K562 (cell line): Measurements from ENCODE around the gene RRAGB. TPM values are rescaled to one million over a fixed set of nuclear protein-coding genes. Genes with fewer than 3 reads are reported as not detected.

ENCODE experiments used
- ATAC-seq: fragments of 200-7000 bp; cut with Tn5 transposase; 3 replicates; pipeline ENCODE4 v1.9.1; 2020; ENCODE audit warnings: moderate library complexity
- BruUV-seq: library from RNA; stranded (reverse); fragments of 400-500 nt; replicated peaks from 2 replicates; lab custom pipeline; 2021; lab: Mats Ljungman, UMichigan
- CTCF ChIA-PET: fragments of 300-600 bp; formaldehyde crosslinking; extraction: SDS; loops from one replicate; lab custom pipeline; 2021; ENCODE audit warnings: low intra/inter-chr PET ratio; lab: Yijun Ruan, JAX
- POLR2A ChIA-PET: fragments of 300-600, 350-650 bp; sonication (Branson Sonifier 250); formaldehyde crosslinking; extraction: SDS; loops from one replicate; lab custom pipeline; 2021; ENCODE audit warnings: antibody characterized with exemption, inconsistent platforms; lab: Yijun Ruan, JAX
- DNase-seq, 4 experiments: peaks; one replicate each; pipeline versions ENCODE4 v3.0.0 to v3.0.0-alpha.2; 2011 to 2018; ENCODE audit warnings: low spot score in 3 of 4, mixed read lengths in 3 of 4; ENCODE audit errors: extremely low read depth in 1 of 4
- FAIRE-seq: peaks from 2 replicates; lab custom pipeline; 2011; peaks lifted over from hg19 to GRCh38; lab: Jason Lieb, UNC
- H2AFZ ChIP-seq: 2 replicates; pipeline ENCODE4 v1.6.0; 2011; ENCODE audit warnings: low read depth, low read length, control low read depth, inconsistent platforms
- H3K27ac ChIP-seq: fragments of 200-600 bp; 3 replicates; pipeline ENCODE4 v1.8.0; 2011; ENCODE audit warnings: low read depth, mild to moderate bottlenecking, control low read depth, inconsistent platforms, low read length, moderate library complexity, mixed read lengths; ENCODE audit errors: extremely low read depth
- H3K27me3 ChIP-seq, 2 experiments: fragments of 300-600 bp in 1 of 2; 2 replicates in 1 of 2; 3 replicates in 1 of 2; pipeline versions ENCODE4 v1.6.0 to v1.8.0; 2011; ENCODE audit warnings: inconsistent platforms in 2 of 2, low read length in 2 of 2, mild to moderate bottlenecking in 1 of 2, mixed read lengths in 1 of 2, moderate library complexity in 1 of 2; ENCODE audit not compliant: control insufficient read depth in 2 of 2, insufficient read depth in 2 of 2
- H3K36me3 ChIP-seq: fragments of 300-600 bp; 3 replicates; pipeline ENCODE4 v1.8.0; 2011; ENCODE audit warnings: mild to moderate bottlenecking, low read length, inconsistent platforms; ENCODE audit not compliant: control insufficient read depth, insufficient read depth
- H3K4me1 ChIP-seq, 2 experiments: fragments of 200-600 bp in 1 of 2; replicated peaks in 1 of 2; 2 replicates in 1 of 2; 3 replicates in 1 of 2; pipeline versions ENCODE4 v1.5.1 to v1.8.0; 2011; ENCODE audit warnings: inconsistent platforms in 2 of 2, low read length in 2 of 2, mild to moderate bottlenecking in 1 of 2, mixed read lengths in 1 of 2, moderate library complexity in 1 of 2; ENCODE audit not compliant: control insufficient read depth in 2 of 2, insufficient read depth in 2 of 2
- H3K4me2 ChIP-seq: 2 replicates; pipeline ENCODE4 v1.6.1; 2011; ENCODE audit warnings: low read length, control low read depth, inconsistent platforms, mixed read lengths; ENCODE audit not compliant: insufficient read depth
- H3K4me3 ChIP-seq: fragments of 200-600 bp; sonication (generic), shearing (Covaris generic); 2 replicates; pipeline ENCODE4 v1.5.1; 2016; ENCODE audit warnings: control low read depth, inconsistent platforms
- H3K79me2 ChIP-seq: fragments of 200-600 bp; 3 replicates; pipeline ENCODE4 v1.8.0; 2011; ENCODE audit warnings: low read length, inconsistent platforms; ENCODE audit not compliant: control insufficient read depth, insufficient read depth
- H3K9ac ChIP-seq, 2 experiments: 2 replicates each; pipeline versions ENCODE4 v1.6.0 to v1.6.1; 2011; ENCODE audit warnings: low read depth in 2 of 2, low read length in 2 of 2, control low read depth in 1 of 2, inconsistent platforms in 1 of 2, mild to moderate bottlenecking in 1 of 2, mixed read lengths in 1 of 2; ENCODE audit not compliant: insufficient read depth in 1 of 2
- H3K9me1 ChIP-seq: one replicate; pipeline ENCODE4 v1.6.0; 2011; ENCODE audit warnings: inconsistent platforms, mild to moderate bottlenecking, low read length, moderate library complexity; ENCODE audit not compliant: control insufficient read depth, insufficient read depth
- H3K9me3 ChIP-seq: replicated peaks from 2 replicates; pipeline ENCODE4 v1.5.1; 2011; ENCODE audit warnings: low read depth, low read length, inconsistent platforms; ENCODE audit not compliant: control insufficient read depth, insufficient read depth
- H4K20me1 ChIP-seq: replicated peaks from 2 replicates; pipeline ENCODE4 v1.6.1; 2011; ENCODE audit warnings: low read length, inconsistent platforms, mixed read lengths; ENCODE audit not compliant: control insufficient read depth, insufficient read depth
- GTF2A2 ChIP-seq: IDR thresholded peaks from 2 replicates; pipeline ENCODE4 v1.6.1; 2016; ENCODE audit warnings: mild to moderate bottlenecking, missing genetic modification characterization, missing compliant biosample characterization
- GTF2F1 ChIP-seq: IDR thresholded peaks from 2 replicates; pipeline ENCODE4 v1.6.1; 2011; ENCODE audit warnings: low read depth, low read length, improper control_type of control experiment
- RBM14 ChIP-seq: fragments of 200-400 bp; formaldehyde crosslinking; IDR thresholded peaks from 2 replicates; pipeline ENCODE4 v1.6.1; 2018; ENCODE audit warnings: low read depth, mild to moderate bottlenecking, low read length, moderate library complexity, borderline replicate concordance; ENCODE audit not compliant: insufficient read depth
- WGBS: fragments of 100-300 bp; shearing (Covaris generic); methylation state at CpG from one replicate; pipeline ENCODE4 v1.1.6; 2016; ENCODE audit warnings: low coverage, mixed read lengths; ENCODE audit not compliant: insufficient coverage; ENCODE audit errors: missing lambda C conversion rate; 5-methylcytosine and 5-hydroxymethylcytosine counted together
- in situ Hi-C: fragments of 300-500 bp; cut with MboI; formaldehyde crosslinking; loops from 4 replicates; pipeline ENCODE4 v1.15.0; 2018; ENCODE audit warnings: inconsistent platforms, mixed read lengths
- intact Hi-C: fragments of 100-400 bp; cut with micrococcal nuclease; formaldehyde crosslinking; loops from 2 replicates; pipeline ENCODE4 v1.14.2; 2022
- polyA plus RNA-seq, 8 experiments: library from polyadenylated mRNA; depleted of rRNA in 4 of 8; stranded (reverse) in 5 of 8; unstranded in 3 of 8; fragments of >200 nt; fragmentation: Nextera tagmentation in 2 of 8; fragmentation: Illumina TruSeq in 1 of 8; extraction: Ambion mirVana in 2 of 8; extraction: Trizol in 1 of 8; gene quantifications; 2 replicates each; pipeline versions ENCODE4 v1.2.1 to v1.2.3, GENCODE V29; 2011 to 2014; ENCODE audit warnings: inconsistent platforms in 1 of 8, missing spikeins in 1 of 8
- total RNA-seq, 7 experiments: library from RNA; depleted of rRNA in 6 of 7; stranded (reverse); fragments of >200 nt in 6 of 7; fragmentation: Illumina TruSeq in 2 of 7; extraction: Trizol in 2 of 7; gene quantifications; 2 replicates each; pipeline versions ENCODE4 v1.2.1 to v1.2.3, GENCODE V29; 2011 to 2021; ENCODE audit warnings: low replicate concordance in 1 of 7
- TF ChIP-seq, protein P1 (sequence below): IDR thresholded peaks from 2 replicates; pipeline ENCODE4 v1.6.1; 2014; ENCODE audit warnings: antibody characterized with exemption
- TF ChIP-seq, protein P2 (sequence below), 2 experiments: fragments of 450-650 bp in 1 of 2; sonication (generic) in 1 of 2; formaldehyde crosslinking in 1 of 2; IDR thresholded peaks in 1 of 2; conservative IDR thresholded peaks in 1 of 2; 2 replicates each; pipeline versions ENCODE4 v1.6.1 to v1.8.1; 2016 to 2023; ENCODE audit warnings: mild to moderate bottlenecking in 2 of 2, moderate library complexity in 2 of 2, inconsistent platforms in 1 of 2, missing genetic modification reagents in 1 of 2
- TF ChIP-seq, protein P3 (sequence below), 2 experiments: fragments of 150-350 bp in 1 of 2; IDR thresholded peaks; 2 replicates each; pipeline ENCODE4 v1.6.1; 2012 to 2016; ENCODE audit warnings: low read depth in 2 of 2, low read length in 2 of 2, mild to moderate bottlenecking in 1 of 2, moderate library complexity in 1 of 2

The RRAGB gene
- total and polyA plus RNA-seq, 9 of the 15 experiments (the other 6 are each of a cell fraction or from before 2014, with no cell fraction given), result 5.6 to 15.6 (median 9.1) TPM

DNA sequence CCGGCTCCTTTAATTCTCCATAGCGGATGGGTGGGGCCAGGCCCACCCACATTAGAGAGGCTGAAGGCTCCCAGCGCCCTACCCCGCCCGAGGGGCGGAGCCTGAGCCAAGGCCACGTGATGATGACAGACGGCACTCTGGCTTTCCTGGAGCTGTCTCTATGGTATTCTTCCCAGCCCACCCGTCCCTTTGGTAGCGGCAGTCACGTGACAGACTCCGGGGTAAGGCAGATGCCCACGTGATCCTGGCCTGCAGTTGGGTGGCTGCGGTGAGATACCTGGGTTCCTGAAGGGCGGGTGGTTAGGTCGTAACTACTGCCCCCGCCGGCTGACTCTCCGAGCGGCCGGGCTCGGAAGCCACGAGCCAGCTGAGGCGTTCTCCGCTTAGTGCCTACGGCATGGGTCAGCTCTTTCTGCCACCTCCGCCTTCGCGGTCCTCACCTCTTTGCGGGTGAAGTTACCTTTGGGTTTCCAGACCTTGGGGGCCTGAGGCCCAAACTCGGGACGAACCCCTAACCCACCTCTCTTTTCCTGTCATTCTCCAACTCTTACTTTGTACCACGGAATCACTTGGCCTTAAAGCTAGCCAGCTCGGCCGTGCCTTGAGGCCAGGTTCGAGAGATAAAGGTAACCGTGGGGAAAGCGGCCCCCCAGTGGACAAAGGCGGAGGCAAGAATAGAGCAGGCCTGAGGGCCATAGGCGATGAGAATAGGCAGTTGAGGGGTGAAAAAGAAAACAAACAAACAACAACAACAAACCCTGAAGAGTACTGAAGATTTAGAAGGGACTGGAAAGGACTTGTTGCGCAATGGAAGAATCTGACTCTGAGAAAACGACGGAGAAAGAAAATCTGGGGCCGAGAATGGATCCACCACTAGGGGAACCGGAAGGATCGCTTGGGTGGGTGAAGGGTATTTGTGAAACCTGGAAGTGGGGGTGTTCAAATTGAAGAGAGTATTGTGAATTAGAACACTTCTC is at the start of gene RRAGB (continued):
- TF ChIP-seq, protein P1, sequence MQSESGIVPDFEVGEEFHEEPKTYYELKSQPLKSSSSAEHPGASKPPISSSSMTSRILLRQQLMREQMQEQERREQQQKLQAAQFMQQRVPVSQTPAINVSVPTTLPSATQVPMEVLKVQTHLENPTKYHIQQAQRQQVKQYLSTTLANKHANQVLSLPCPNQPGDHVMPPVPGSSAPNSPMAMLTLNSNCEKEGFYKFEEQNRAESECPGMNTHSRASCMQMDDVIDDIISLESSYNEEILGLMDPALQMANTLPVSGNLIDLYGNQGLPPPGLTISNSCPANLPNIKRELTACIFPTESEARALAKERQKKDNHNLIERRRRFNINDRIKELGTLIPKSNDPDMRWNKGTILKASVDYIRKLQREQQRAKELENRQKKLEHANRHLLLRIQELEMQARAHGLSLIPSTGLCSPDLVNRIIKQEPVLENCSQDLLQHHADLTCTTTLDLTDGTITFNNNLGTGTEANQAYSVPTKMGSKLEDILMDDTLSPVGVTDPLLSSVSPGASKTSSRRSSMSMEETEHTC, result peak; percentile 50; the same call in 1 of the 2 replicates
- TF ChIP-seq, all 486 proteins: peak for 53

DNA sequence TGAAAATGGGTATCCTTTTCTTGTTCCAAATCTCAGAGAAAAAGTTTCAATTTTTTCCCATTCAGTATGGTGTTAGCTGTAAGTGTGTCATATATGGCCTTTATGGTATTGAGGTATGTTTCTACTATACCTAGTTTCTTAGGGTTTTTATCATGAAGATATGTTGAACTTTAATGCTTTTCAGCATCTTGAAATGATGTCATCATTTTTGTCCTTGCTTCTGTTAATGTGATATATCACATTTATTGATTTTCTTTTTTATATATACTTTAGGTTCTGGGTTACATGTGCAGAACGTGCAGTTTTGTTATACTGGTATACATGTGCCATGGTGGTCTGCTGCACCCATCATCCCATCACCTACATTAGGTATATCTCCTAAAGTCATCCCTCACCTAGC is 49.5 kb upstream of the RRAGB start:
- Histone ChIP-seq H3K4me2 (no peak overlapping the region), H2AFZ (no peak overlapping the region), H3K4me1 (no peaks in the 10 kb centered on the region), H3K36me3 (no peaks in the 10 kb centered on the region), H3K9me3 (no peaks in the 10 kb centered on the region), H3K79me2 (no peaks in the 10 kb centered on the region)
- POLR2A ChIA-PET, result no interaction called here
- CTCF ChIA-PET, result no interaction called here
- no TSS peak for BruUV-seq
- DNase-seq, result no peak
- WGBS, result 0% methylated on average over 1 of the region's 1 CpG
- no peak for ATAC-seq
- TF ChIP-seq GTF2F1 (no peak), GTF2A2 (no peak), RBM14 (no peak)
- TF ChIP-seq, protein P2, sequence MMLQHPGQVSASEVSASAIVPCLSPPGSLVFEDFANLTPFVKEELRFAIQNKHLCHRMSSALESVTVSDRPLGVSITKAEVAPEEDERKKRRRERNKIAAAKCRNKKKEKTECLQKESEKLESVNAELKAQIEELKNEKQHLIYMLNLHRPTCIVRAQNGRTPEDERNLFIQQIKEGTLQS (IDR thresholded peaks at IDR 0.05), result peak; percentile 13; the same call in 1 of the 2 replicates
- TF ChIP-seq, protein P2 (CRISPR knock-in tag; conservative IDR thresholded peaks at IDR 0.05), result no peak
- TF ChIP-seq, protein P3, sequence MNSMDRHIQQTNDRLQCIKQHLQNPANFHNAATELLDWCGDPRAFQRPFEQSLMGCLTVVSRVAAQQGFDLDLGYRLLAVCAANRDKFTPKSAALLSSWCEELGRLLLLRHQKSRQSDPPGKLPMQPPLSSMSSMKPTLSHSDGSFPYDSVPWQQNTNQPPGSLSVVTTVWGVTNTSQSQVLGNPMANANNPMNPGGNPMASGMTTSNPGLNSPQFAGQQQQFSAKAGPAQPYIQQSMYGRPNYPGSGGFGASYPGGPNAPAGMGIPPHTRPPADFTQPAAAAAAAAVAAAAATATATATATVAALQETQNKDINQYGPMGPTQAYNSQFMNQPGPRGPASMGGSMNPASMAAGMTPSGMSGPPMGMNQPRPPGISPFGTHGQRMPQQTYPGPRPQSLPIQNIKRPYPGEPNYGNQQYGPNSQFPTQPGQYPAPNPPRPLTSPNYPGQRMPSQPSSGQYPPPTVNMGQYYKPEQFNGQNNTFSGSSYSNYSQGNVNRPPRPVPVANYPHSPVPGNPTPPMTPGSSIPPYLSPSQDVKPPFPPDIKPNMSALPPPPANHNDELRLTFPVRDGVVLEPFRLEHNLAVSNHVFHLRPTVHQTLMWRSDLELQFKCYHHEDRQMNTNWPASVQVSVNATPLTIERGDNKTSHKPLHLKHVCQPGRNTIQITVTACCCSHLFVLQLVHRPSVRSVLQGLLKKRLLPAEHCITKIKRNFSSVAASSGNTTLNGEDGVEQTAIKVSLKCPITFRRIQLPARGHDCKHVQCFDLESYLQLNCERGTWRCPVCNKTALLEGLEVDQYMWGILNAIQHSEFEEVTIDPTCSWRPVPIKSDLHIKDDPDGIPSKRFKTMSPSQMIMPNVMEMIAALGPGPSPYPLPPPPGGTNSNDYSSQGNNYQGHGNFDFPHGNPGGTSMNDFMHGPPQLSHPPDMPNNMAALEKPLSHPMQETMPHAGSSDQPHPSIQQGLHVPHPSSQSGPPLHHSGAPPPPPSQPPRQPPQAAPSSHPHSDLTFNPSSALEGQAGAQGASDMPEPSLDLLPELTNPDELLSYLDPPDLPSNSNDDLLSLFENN (IDR thresholded peaks at IDR 0.05; ENCODE audit: low read depth in 2 of 2, low read length in 2 of 2), result no peak
- TF ChIP-seq, all 486 proteins: peak for 1
- intact Hi-C loops, result no loop called here
- Histone ChIP-seq H3K9ac (no peak overlapping the region), H3K4me3 (no peak overlapping the region), H3K27me3 (no peaks in the 10 kb centered on the region), H3K27ac (no peak overlapping the region), H4K20me1 (no peaks in the 10 kb centered on the region), H3K9me1 (no peaks in the 10 kb centered on the region)
- no peak for FAIRE-seq
- in situ Hi-C loops, result no loop called here
